B cell (primary cell): Measurements from ENCODE around the gene FOXN3. TPM values are rescaled to one million over a fixed set of nuclear protein-coding genes. Genes with fewer than 3 reads are reported as not detected.

Source experiments
- ATAC-seq: fragments of 200-7000 bp; cut with Tn5 transposase; one replicate; pipeline ENCODE4 v1.10.0; 2021; ENCODE audit warnings: low read depth, mild to moderate bottlenecking, moderate number of reproducible peaks, moderate library complexity
- CTCF ChIA-PET: fragments of 350-600 bp; sonication (Branson Sonifier 250); formaldehyde crosslinking; loops from one replicate; lab custom pipeline; 2021; ENCODE audit warnings: antibody characterized with exemption, inconsistent platforms; lab: Charles Lee
- POLR2A ChIA-PET: fragments of 350-600 bp; sonication (Branson Sonifier 250); formaldehyde crosslinking; loops from one replicate; lab custom pipeline; 2021; ENCODE audit warnings: antibody characterized with exemption; lab: Charles Lee
- DNase-seq: peaks from one replicate; pipeline ENCODE4 v3.0.0; 2013
- H2AFZ ChIP-seq: 2 replicates; pipeline ENCODE4 v1.6.1; 2012; ENCODE audit warnings: mild to moderate bottlenecking, low read depth, low read length; ENCODE audit not compliant: insufficient read depth, poor library complexity, severe bottlenecking
- H3K27ac ChIP-seq, 2 donors: 1 replicate in 1 of 2; 2 replicates in 1 of 2; pipeline ENCODE4 v1.5.1; 2012 to 2013; ENCODE audit warnings: low read length in 2 of 2, mild to moderate bottlenecking in 2 of 2, moderate library complexity in 1 of 2
- H3K27me3 ChIP-seq, 4 experiments: fragments of 200-600 bp in 1 of 4; sonication (generic) in 1 of 4; replicated peaks in 1 of 4; 1 replicate in 2 of 4; 2 replicates in 2 of 4; pipeline versions ENCODE4 v1.6.1 to v1.7.0; 2013 to 2016; ENCODE audit warnings: low read length in 3 of 4, mild to moderate bottlenecking in 2 of 4, mixed read lengths in 1 of 4, moderate library complexity in 1 of 4; ENCODE audit not compliant: insufficient read depth in 4 of 4, control insufficient read depth in 3 of 4; ENCODE audit errors: control extremely low read depth in 1 of 4
- H3K36me3 ChIP-seq, 2 experiments: replicated peaks in 1 of 2; 1 replicate in 1 of 2; 2 replicates in 1 of 2; pipeline versions ENCODE4 v1.6.1 to v1.7.1; 2013; ENCODE audit warnings: low read length in 1 of 2; ENCODE audit not compliant: insufficient read depth in 2 of 2, control insufficient read depth in 1 of 2; ENCODE audit errors: control extremely low read depth in 1 of 2, extremely low read depth in 1 of 2
- H3K4me1 ChIP-seq, 2 donors: fragments of 200-600 bp in 1 of 2; sonication (generic) in 1 of 2; 1 replicate in 1 of 2; 2 replicates in 1 of 2; pipeline versions ENCODE4 v1.5.1 to v1.6.1; 2013 to 2017; ENCODE audit warnings: low read length in 2 of 2; ENCODE audit not compliant: control insufficient read depth in 2 of 2, insufficient read depth in 2 of 2
- H3K4me2 ChIP-seq: replicated peaks from 2 replicates; pipeline ENCODE3; 2012; ENCODE audit warnings: mild to moderate bottlenecking, low read depth, low read length; ENCODE audit not compliant: poor library complexity, severe bottlenecking
- H3K4me3 ChIP-seq, 5 experiments: fragments of 200-600 bp in 1 of 5; sonication (generic) in 1 of 5; 1 replicate in 3 of 5; 2 replicates in 2 of 5; pipeline versions ENCODE4 v1.5.1 to v1.7.0; 2011 to 2016; ENCODE audit warnings: low read length in 4 of 5, mild to moderate bottlenecking in 4 of 5, low read depth in 2 of 5, control low read depth in 1 of 5, moderate library complexity in 1 of 5; ENCODE audit not compliant: insufficient read depth in 1 of 5; ENCODE audit errors: control extremely low read depth in 1 of 5, extremely low read depth in 1 of 5
- H3K79me2 ChIP-seq: fragments of 200-600 bp; sonication (generic); one replicate; pipeline ENCODE4 v1.6.0; 2016; ENCODE audit warnings: low read length; ENCODE audit not compliant: control insufficient read depth, insufficient read depth
- H3K9ac ChIP-seq: fragments of 200-600 bp; sonication (generic); 2 replicates; pipeline ENCODE4 v1.6.1; 2017; ENCODE audit warnings: mild to moderate bottlenecking, low read length, moderate library complexity
- H3K9me3 ChIP-seq, 3 donors: one replicate each; pipeline versions ENCODE4 v1.6.1 to v1.7.1; 2013; ENCODE audit warnings: low read length in 2 of 3; ENCODE audit not compliant: control insufficient read depth in 2 of 3, insufficient read depth in 1 of 3; ENCODE audit errors: control extremely low read depth in 1 of 3
- H4K20me1 ChIP-seq: 2 replicates; pipeline ENCODE4 v1.6.0; 2012; ENCODE audit warnings: mild to moderate bottlenecking, low read length; ENCODE audit not compliant: insufficient read depth, control insufficient read depth, poor library complexity, severe bottlenecking
- H3K27ac Mint-ChIP-seq: one replicate; pipeline ENCODE4 v1.8.0; 2021; ENCODE audit warnings: mixed read lengths
- H3K27me3 Mint-ChIP-seq: one replicate; pipeline ENCODE4 v1.8.0; 2021; ENCODE audit warnings: mixed read lengths
- H3K4me1 Mint-ChIP-seq: one replicate; pipeline ENCODE4 v1.8.0; 2021; ENCODE audit warnings: mixed read lengths
- H3K4me3 Mint-ChIP-seq: one replicate; pipeline ENCODE4 v1.8.0; 2021; ENCODE audit warnings: mixed read lengths
- H3K9me3 Mint-ChIP-seq: one replicate; pipeline ENCODE4 v1.8.0; 2022; ENCODE audit warnings: mixed read lengths; ENCODE audit not compliant: insufficient read depth
- CTCF ChIP-seq: fragments of 200-600 bp; IDR thresholded peaks from one replicate; pipeline ENCODE4 v1.8.0; 2022; ENCODE audit warnings: antibody characterized with exemption, mild to moderate bottlenecking
- EZH2 ChIP-seq: IDR thresholded peaks from 2 replicates; pipeline ENCODE4 v1.6.1; 2012; ENCODE audit warnings: borderline replicate concordance, low read depth, mild to moderate bottlenecking, moderate library complexity, low read length; ENCODE audit not compliant: insufficient read depth, poor library complexity, severe bottlenecking
- WGBS: methylation state at CpG from one replicate; pipeline ENCODE4 v1.1.5; 2013; ENCODE audit warnings: missing lambda C conversion rate; ENCODE audit not compliant: insufficient coverage; 5-methylcytosine and 5-hydroxymethylcytosine counted together
- intact Hi-C: fragments of 100-400 bp; cut with micrococcal nuclease; formaldehyde crosslinking; loops from one replicate; pipeline ENCODE4 v1.10.0; 2022
- polyA plus RNA-seq: library from polyadenylated mRNA; depleted of rRNA; stranded (reverse); fragments of >200 nt; gene quantifications from 2 replicates; pipeline ENCODE4 v1.2.3, GENCODE V29; 2012
- total RNA-seq, 2 donors: library from RNA; stranded (reverse); fragments of 120-200 nt in 1 of 2; gene quantifications; 1 replicate in 1 of 2; 2 replicates in 1 of 2; pipeline versions ENCODE4 v1.2.3 to v1.2.4, GENCODE V29; 2013 to 2022

Gene FOXN3
- total and polyA plus RNA-seq, 2 donors (not counting 1 experiment from before 2014, with no cell fraction given): 80.6 to 98.2 TPM

- peak overlapping the region in 1 of 5 experiments; percentile 3 for H3K4me3 ChIP-seq
- peaks cover 8% of the 10 kb centered on the region for H3K9me3 Mint-ChIP-seq
- peaks cover 36 to 38% of the 10 kb centered on the region in 2 donors for H3K4me1 ChIP-seq
- ChIA-PET POLR2A (no interaction called here), CTCF (interaction anchor here (0.7 kb wide), 1 partner anchor 12 kb away, joined by 4 read pairs; no protein-coding TSS in a partner anchor)
- DNase-seq (no peak), ATAC-seq (peak; percentile 16)
- H3K36me3 ChIP-seq: peaks cover 0 to 1% of the 10 kb centered on the region in 2 experiments
- peak overlapping the region; percentile 54 for H3K27ac Mint-ChIP-seq
- TF ChIP-seq CTCF: no peak
- peak overlapping the region; percentile 45 for H3K4me2 ChIP-seq
- peak overlapping the region in 1 of 2 donors; percentile 48 for H3K27ac ChIP-seq
- H3K9me3 ChIP-seq: peaks cover 0 to 8% (median 2%) of the 10 kb centered on the region in 3 donors
- peak overlapping the region; percentile 17 for H3K4me3 Mint-ChIP-seq
- H3K4me1 Mint-ChIP-seq: peaks cover 66% of the 10 kb centered on the region
- H2AFZ ChIP-seq: no peak overlapping the region
- WGBS: 69% methylated on average over 4 of the region's 10 CpGs
- intact Hi-C loops: no loop called here
- no peaks in the 10 kb centered on the region for H3K27me3 Mint-ChIP-seq
- no peaks in the 10 kb centered on the region for H3K27me3 ChIP-seq
- H4K20me1 ChIP-seq: no peaks in the 10 kb centered on the region
- H3K79me2 ChIP-seq: peaks cover 99% of the 10 kb centered on the region
- H3K9ac ChIP-seq: peak overlapping the region; percentile 18
Observed at GRCh38 chr14:89371585-89372511, 45.2 kb downstream of the FOXN3 start.

DNA sequence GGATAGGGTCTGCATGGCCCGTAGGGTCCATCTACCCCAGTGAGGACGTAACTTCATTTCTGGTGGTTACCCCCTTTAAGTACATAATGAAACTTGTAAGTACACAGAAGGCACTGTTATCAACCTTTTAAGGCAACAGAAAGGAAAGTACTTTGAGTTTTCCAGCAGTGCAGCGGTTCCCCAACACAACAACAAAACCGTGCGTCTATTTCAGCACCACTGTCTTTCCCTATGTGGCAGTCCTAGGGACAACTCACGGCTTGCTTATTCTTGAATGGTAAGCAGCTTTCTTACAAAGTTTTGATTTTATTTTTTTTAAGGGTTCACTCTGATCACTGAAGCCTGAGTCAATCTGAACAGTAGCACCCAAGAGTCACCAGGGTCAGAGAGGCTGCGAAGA is 46.3 kb downstream of the FOXN3 start:
- H3K79me2 ChIP-seq: peaks cover 97% of the 10 kb centered on the region
- peaks cover 70% of the 10 kb centered on the region for H3K4me1 Mint-ChIP-seq
- WGBS: 98% methylated on average over 5 of the region's 7 CpGs
- peak overlapping the region; percentile 54 for H3K27ac Mint-ChIP-seq
- H3K27me3 ChIP-seq: no peaks in the 10 kb centered on the region
- no peak overlapping the region for H2AFZ ChIP-seq
- peak overlapping the region; percentile 2 for H3K4me3 Mint-ChIP-seq
- ChIA-PET CTCF (interaction anchor here (1.3 kb wide), 1 partner anchor 13 kb away, joined by 3 read pairs; no protein-coding TSS in a partner anchor), POLR2A (no interaction called here)
- DNase-seq: no peak
- no peak overlapping the region for H3K4me2 ChIP-seq
- no peak overlapping the region for H3K4me3 ChIP-seq
- no peak overlapping the region for H3K27ac ChIP-seq
- H3K27me3 Mint-ChIP-seq: no peaks in the 10 kb centered on the region
- ATAC-seq: no peak
- H3K4me1 ChIP-seq: peaks cover 47 to 48% of the 10 kb centered on the region in 2 donors
- peaks cover 0 to 1% of the 10 kb centered on the region in 2 experiments for H3K36me3 ChIP-seq
- TF ChIP-seq EZH2 (no peak), CTCF (no peak)
- intact Hi-C loops: no loop called here
- peaks cover 8% of the 10 kb centered on the region for H3K9me3 Mint-ChIP-seq
- H4K20me1 ChIP-seq: no peaks in the 10 kb centered on the region
- H3K9ac ChIP-seq: no peak overlapping the region
- peaks cover 0 to 12% (median 2%) of the 10 kb centered on the region in 3 donors for H3K9me3 ChIP-seq
